Brain microvascular endothelial cell (primary cell): ENCODE data around the gene STX16.

Experiments used
- DNase-seq: peaks from one replicate; pipeline ENCODE4 v3.0.0-alpha.2; 2020
- H3K27ac ChIP-seq: fragments of 250-450 bp; sonication (Bioruptor Pico); 2 replicates; pipeline ENCODE4 v1.5.1; 2020; ENCODE audit warnings: mild to moderate bottlenecking, moderate library complexity
- H3K27me3 ChIP-seq: fragments of 250-450 bp; sonication (Bioruptor Pico); replicated peaks from 2 replicates; pipeline ENCODE4 v1.5.1; 2020; ENCODE audit warnings: mild to moderate bottlenecking
- H3K36me3 ChIP-seq: fragments of 250-450 bp; sonication (Bioruptor Pico); replicated peaks from 2 replicates; pipeline ENCODE4 v1.5.1; 2020; ENCODE audit warnings: mild to moderate bottlenecking
- H3K4me3 ChIP-seq: 2 replicates; pipeline ENCODE4 v1.5.1; 2011; ENCODE audit warnings: low read depth, mild to moderate bottlenecking, control low read depth, low read length, moderate library complexity
- CTCF ChIP-seq: IDR thresholded peaks from 2 replicates; pipeline ENCODE4 v1.5.1; 2011; ENCODE audit warnings: low read depth, mild to moderate bottlenecking, moderate library complexity, low read length, control low read depth, inconsistent platforms; ENCODE audit errors: missing control alignments
- in situ Hi-C: cut with HindIII; loops from 2 replicates; pipeline ENCODE4 v1.10.0; 2017; ENCODE audit warnings: low sequenced_read_pairs, low pct_ligation_motif_present

STX16 gene

DNA sequence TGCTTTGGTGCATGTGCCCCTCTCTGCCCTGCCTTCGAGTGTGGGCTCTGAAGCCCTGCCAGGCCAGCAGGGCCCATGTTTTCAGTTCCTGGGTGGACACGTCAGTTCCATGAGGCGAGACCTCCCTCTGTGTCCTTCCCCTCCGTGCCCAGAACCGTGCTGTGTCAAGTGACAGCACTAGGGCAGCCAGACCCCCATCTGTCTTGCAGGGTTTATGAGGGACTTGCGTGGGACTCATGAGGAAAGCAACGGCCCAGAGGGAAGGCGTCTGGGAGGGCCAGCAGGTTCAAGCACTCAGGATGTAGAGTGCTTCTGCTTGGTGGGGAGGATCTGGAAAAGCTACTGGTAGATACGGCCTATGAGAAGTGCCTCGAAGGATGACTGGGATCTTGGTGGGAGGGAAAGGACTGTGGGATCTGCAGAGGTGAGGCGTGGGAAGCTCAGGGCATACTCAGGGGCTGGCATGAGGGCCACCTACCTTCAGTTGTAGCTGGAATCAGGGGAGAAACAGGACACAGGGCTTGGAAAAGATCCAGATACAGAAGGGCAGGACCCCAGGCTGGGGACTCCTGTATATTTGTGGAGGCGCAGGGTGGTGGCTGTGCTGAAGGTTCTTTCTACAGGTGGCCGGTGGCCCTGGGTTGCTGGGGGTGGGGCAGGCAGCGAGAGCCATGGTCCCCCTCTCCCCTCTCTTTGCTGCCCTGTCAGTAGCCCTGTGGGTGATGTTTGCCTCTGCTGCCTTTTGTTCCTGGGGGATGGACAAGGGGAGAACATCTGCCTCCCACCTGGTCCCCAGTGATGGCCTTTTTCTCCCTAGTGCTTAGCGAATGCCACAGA lies 47.0 kb downstream of the STX16 start:
- Histone ChIP-seq H3K4me3 (no peak overlapping the region), H3K36me3 (peaks cover 21% of the 10 kb centered on the region), H3K27me3 (no peaks in the 10 kb centered on the region), H3K27ac (no peak overlapping the region)
- no peak for DNase-seq
- in situ Hi-C loops = no loop called here
- TF ChIP-seq CTCF = no peak

DNA sequence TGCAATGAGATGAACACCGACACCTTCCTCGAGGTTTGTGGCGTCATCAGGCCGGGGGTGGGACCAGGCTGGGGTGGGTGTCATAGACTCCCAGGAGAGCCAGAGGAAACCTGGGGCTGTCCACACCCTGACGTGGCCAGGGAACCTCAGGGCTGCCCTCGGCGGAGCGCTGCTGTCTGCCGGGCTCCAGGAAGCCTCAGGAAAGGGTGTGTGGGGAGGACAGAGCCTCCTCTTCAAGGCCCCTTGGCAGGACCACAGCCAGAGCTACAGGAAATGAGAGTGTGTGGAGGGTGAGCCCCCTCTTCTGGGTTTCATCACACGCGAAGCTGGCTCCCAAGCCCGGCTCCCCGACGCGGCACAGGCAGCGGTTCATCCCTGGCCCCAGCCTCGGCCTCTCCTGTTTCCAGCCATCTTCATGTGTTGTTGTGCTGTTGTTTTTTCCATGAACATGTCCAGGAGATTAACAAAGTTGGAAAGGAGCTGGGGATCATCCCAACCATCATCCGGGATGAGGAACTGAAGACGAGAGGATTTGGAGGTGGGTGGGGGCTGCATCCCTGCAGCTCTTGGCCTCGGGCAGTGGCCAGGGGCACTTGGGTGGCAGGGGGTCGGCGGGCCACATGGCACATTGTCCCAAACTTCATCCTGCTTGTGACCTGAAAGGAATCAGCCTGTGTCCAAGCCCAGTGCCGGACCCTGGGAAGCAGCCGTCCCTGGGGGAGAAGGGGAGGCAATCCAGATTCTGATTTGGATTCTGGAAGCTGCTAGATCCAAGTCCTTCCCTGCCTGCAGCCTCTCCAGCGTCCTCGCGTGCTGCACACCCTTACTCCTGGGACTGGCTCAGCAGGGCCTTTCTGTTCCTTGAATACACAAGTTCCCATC lies 47.9 kb downstream of the STX16 start:
- H3K36me3 ChIP-seq = peaks cover 30% of the 10 kb centered on the region

GRCh38 chr20:58699623-58700107 lies 48.6 kb downstream of the STX16 start:
- peaks cover 30% of the 10 kb centered on the region for H3K36me3 ChIP-seq
- no peak overlapping the region for H3K4me3 ChIP-seq
- TF ChIP-seq CTCF = no peak
- H3K27ac ChIP-seq = no peak overlapping the region
- in situ Hi-C loops = no loop called here
- DNase-seq = no peak
- no peaks in the 10 kb centered on the region for H3K27me3 ChIP-seq

More for the DNA sequence above, 47.9 kb downstream of the STX16 start:
- H3K27me3 ChIP-seq = no peaks in the 10 kb centered on the region
- H3K4me3 ChIP-seq = no peak overlapping the region
- in situ Hi-C loops = no loop called here
- DNase-seq = no peak
- no peak for TF ChIP-seq CTCF
- H3K27ac ChIP-seq = no peak overlapping the region

- in situ Hi-C loops = no loop called here
- peaks cover 30% of the 10 kb centered on the region for H3K36me3 ChIP-seq
- no peak for DNase-seq
These were observed 49.2 kb downstream of the STX16 start for GRCh38 chr20:58700121-58700821.

GRCh38 chr20:58700823-58701222 lies 49.7 kb downstream of the STX16 start:
- Histone ChIP-seq H3K27ac (no peak overlapping the region), H3K4me3 (no peak overlapping the region), H3K36me3 (peaks cover 30% of the 10 kb centered on the region), H3K27me3 (no peaks in the 10 kb centered on the region)
- TF ChIP-seq CTCF = no peak
- no peak for DNase-seq
- in situ Hi-C loops = no loop called here

More at GRCh38 chr20:58700121-58700821, 49.2 kb downstream of the STX16 start:
- no peak overlapping the region for H3K4me3 ChIP-seq
- TF ChIP-seq CTCF = no peak
- no peaks in the 10 kb centered on the region for H3K27me3 ChIP-seq
- H3K27ac ChIP-seq = no peak overlapping the region
